Measurements from ENCODE around the gene ZFHX2. TPM values are rescaled to one million over a fixed set of nuclear protein-coding genes. Genes with fewer than 3 reads are reported as not detected.
"Not testable (repeated sequence)": the region's sequence is repeated elsewhere in the genome, so short reads cannot be mapped to it uniquely, and the experiment has no call there.

ZFHX2 gene
- total RNA-seq, 1 experiment from 2014 or later, result 19.4 TPM

GRCh38 chr14:23600322-23600707, 48.8 kb upstream of the ZFHX2 start:
- DNase-seq, result no peak
- Histone ChIP-seq H3K9me3 (ENCODE audit: control insufficient read depth, low read depth, low read length) (no peaks in the 10 kb centered on the region), H3K14ac (ENCODE audit: insufficient read depth, low read length) (no peak overlapping the region), H3K56ac (ENCODE audit: insufficient read length, low read depth, low read length) (no peak overlapping the region), H3K27ac (ENCODE audit: insufficient read length, low read depth, low read length) (no peak overlapping the region), H2BK5ac (ENCODE audit: insufficient read length, low read length) (no peak overlapping the region), H3K9ac (ENCODE audit: extremely low read depth, insufficient read length, low read length) (no peak overlapping the region), H3K23ac (ENCODE audit: insufficient read length, low read depth, low read length) (no peak overlapping the region), H3K4me2 (ENCODE audit: insufficient read depth, insufficient read length, low read length) (no peak overlapping the region), H3T11ph (ENCODE audit: low read length) (no peak overlapping the region), H4K8ac (replicated peaks; ENCODE audit: insufficient read length, low read depth, low read length) (no peak overlapping the region), H2BK20ac (ENCODE audit: low read depth, low read length, poor library complexity, severe bottlenecking) (no peak overlapping the region), H3K23me2 (ENCODE audit: insufficient read length, low read depth, low read length, poor library complexity, severe bottlenecking) (no peaks in the 10 kb centered on the region), H4K20me1 (ENCODE audit: control insufficient read depth, insufficient read depth, insufficient read length) (no peaks in the 10 kb centered on the region), H3K18ac (ENCODE audit: insufficient read length, low read depth, low read length) (no peak overlapping the region), H3K4me1 (ENCODE audit: insufficient read depth, low read length) (no peaks in the 10 kb centered on the region), H2BK12ac (ENCODE audit: insufficient read length, low read depth, low read length) (no peak overlapping the region), H4K5ac (ENCODE audit: insufficient read length, low read depth, low read length) (no peak overlapping the region), H4K91ac (ENCODE audit: insufficient read length, low read depth, low read length) (no peak overlapping the region), H3K4ac (ENCODE audit: low read depth, low read length) (no peak overlapping the region), H3K27me3 (ENCODE audit: insufficient read depth, low read length) (no peaks in the 10 kb centered on the region), H2BK120ac (ENCODE audit: low read depth, low read length, poor library complexity, severe bottlenecking) (no peak overlapping the region), H3K79me1 (ENCODE audit: insufficient read depth, low read depth, low read length, poor library complexity, severe bottlenecking) (no peaks in the 10 kb centered on the region), H3K79me2 (ENCODE audit: insufficient read depth, low read length) (no peaks in the 10 kb centered on the region), H2BK15ac (ENCODE audit: low read depth, low read length) (no peak overlapping the region), H2AK5ac (ENCODE audit: insufficient read length, low read length) (no peak overlapping the region), H2AFZ (ENCODE audit: low read length) (no peak overlapping the region)
- Mint-ChIP-seq H3K4me1 (no peaks in the 10 kb centered on the region), H3K27ac (no peak overlapping the region), H3K4me3 (no peak overlapping the region), H3K36me3 (ENCODE audit: insufficient read depth in 1 of 3, low read depth in 3 of 3) (no peaks in the 10 kb centered on the region), H3K9me3 (peaks cover 2 to 27% of the 10 kb centered on the region in 2 experiments; a peak in 2 of 5 replicates), H3K27me3 (ENCODE audit: low read depth) (peaks cover 3% of the 10 kb centered on the region)
- no peak for TF ChIP-seq CTCF (conservative IDR thresholded peaks at IDR 0.05)
- no CpG with 5 or more reads among the region's 2 CpGs for WGBS (ENCODE audit: extremely low coverage, insufficient read length, low lambda C conversion rate)

GRCh38 chr14:23594191-23594590, 42.6 kb upstream of the ZFHX2 start:
- not testable (repeated sequence) for H3K36me3 Mint-ChIP-seq (ENCODE audit: insufficient read depth in 1 of 3, low read depth in 3 of 3); H3K4me3 Mint-ChIP-seq; H4K91ac ChIP-seq (ENCODE audit: insufficient read length, low read depth, low read length)

More at GRCh38 chr14:23594191-23594590, 42.6 kb upstream of the ZFHX2 start:
- H3K4me2 ChIP-seq (ENCODE audit: insufficient read depth, insufficient read length, low read length); H2BK15ac ChIP-seq (ENCODE audit: low read depth, low read length); H4K20me1 ChIP-seq (ENCODE audit: control insufficient read depth, insufficient read depth, insufficient read length); H3K4me1 ChIP-seq (ENCODE audit: insufficient read depth, low read length); H3K56ac ChIP-seq (ENCODE audit: insufficient read length, low read depth, low read length); H3K79me1 ChIP-seq (ENCODE audit: insufficient read depth, low read depth, low read length, poor library complexity, severe bottlenecking); H2BK5ac ChIP-seq (ENCODE audit: insufficient read length, low read length); H4K5ac ChIP-seq (ENCODE audit: insufficient read length, low read depth, low read length); H3K79me2 ChIP-seq (ENCODE audit: insufficient read depth, low read length); H2AFZ ChIP-seq (ENCODE audit: low read length); DNase-seq; H2BK12ac ChIP-seq (ENCODE audit: insufficient read length, low read depth, low read length); H3K9ac ChIP-seq (ENCODE audit: extremely low read depth, insufficient read length, low read length); H3K23me2 ChIP-seq (ENCODE audit: insufficient read length, low read depth, low read length, poor library complexity, severe bottlenecking); H3K4ac ChIP-seq (ENCODE audit: low read depth, low read length); H3K27ac Mint-ChIP-seq; H3T11ph ChIP-seq (ENCODE audit: low read length); H2AK5ac ChIP-seq (ENCODE audit: insufficient read length, low read length); H3K27ac ChIP-seq (ENCODE audit: insufficient read length, low read depth, low read length); H3K27me3 ChIP-seq (ENCODE audit: insufficient read depth, low read length); H3K18ac ChIP-seq (ENCODE audit: insufficient read length, low read depth, low read length); H2BK20ac ChIP-seq (ENCODE audit: low read depth, low read length, poor library complexity, severe bottlenecking); H3K9me3 ChIP-seq (ENCODE audit: control insufficient read depth, low read depth, low read length); H3K27me3 Mint-ChIP-seq (ENCODE audit: low read depth); H4K8ac ChIP-seq (replicated peaks; ENCODE audit: insufficient read length, low read depth, low read length); H3K23ac ChIP-seq (ENCODE audit: insufficient read length, low read depth, low read length); H2BK120ac ChIP-seq (ENCODE audit: low read depth, low read length, poor library complexity, severe bottlenecking); H3K14ac ChIP-seq (ENCODE audit: insufficient read depth, low read length): not testable (repeated sequence)
- H3K9me3 Mint-ChIP-seq, result peaks cover 0 to 13% of the 10 kb centered on the region in 2 experiments; a peak in 3 of 5 replicates
- peaks cover 9 to 13% of the 10 kb centered on the region in 2 experiments for H3K4me1 Mint-ChIP-seq
- WGBS (ENCODE audit: extremely low coverage, insufficient read length, low lambda C conversion rate), result no CpG with 5 or more reads among the region's 3 CpGs

All from H9 (cell line).